K562 (cell line): ENCODE data around the gene MTPN. TPM values are rescaled to one million over a fixed set of nuclear protein-coding genes. Genes with fewer than 3 reads are reported as not detected.
A peak's percentile ranks its signal among the peaks of the same experiment; 100 is the strongest.

Experiments used
- ADNP ChIP-seq: fragments of 200-800 bp; sonication (Bioruptor generic); IDR thresholded peaks from 2 replicates; pipeline ENCODE4 v1.6.1; 2016; ENCODE audit warnings: missing genetic modification characterization, missing compliant biosample characterization
- ARID1B ChIP-seq: fragments of 450-650 bp; IDR thresholded peaks from 2 replicates; pipeline ENCODE4 v1.6.1; 2016; ENCODE audit warnings: antibody characterized with exemption, mild to moderate bottlenecking, inconsistent platforms
- ARID4B ChIP-seq: sonication (generic); formaldehyde crosslinking; IDR thresholded peaks from 2 replicates; pipeline ENCODE4 v1.8.0; 2022; ENCODE audit warnings: mild to moderate bottlenecking, missing genetic modification reagents
- ATF2 ChIP-seq: sonication (generic); formaldehyde crosslinking; IDR thresholded peaks from 2 replicates; pipeline ENCODE4 v1.8.1; 2022; ENCODE audit warnings: missing genetic modification reagents
- COPS2 ChIP-seq: fragments of 450-650 bp; conservative IDR thresholded peaks from 2 replicates; pipeline ENCODE4 v1.6.1; 2016; ENCODE audit warnings: mild to moderate bottlenecking, moderate library complexity
- CTCF ChIP-seq, 3 experiments: IDR thresholded peaks in 2 of 3; conservative IDR thresholded peaks in 1 of 3; 2 replicates each; pipeline ENCODE4 v1.5.1; 2011 to 2012; ENCODE audit warnings: low read length in 3 of 3, mild to moderate bottlenecking in 3 of 3, control low read depth in 2 of 3, improper control_type of control experiment in 1 of 3, inconsistent platforms in 1 of 3, low read depth in 1 of 3, mixed read lengths in 1 of 3, moderate library complexity in 1 of 3; ENCODE audit not compliant: insufficient read depth in 2 of 3
- DACH1 ChIP-seq: fragments of 450-650 bp; IDR thresholded peaks from 2 replicates; pipeline ENCODE4 v1.6.1; 2018; ENCODE audit not compliant: partially characterized antibody
- DLX4 ChIP-seq: fragments of 250-450 bp; sonication (Bioruptor Pico); IDR thresholded peaks from 2 replicates; pipeline ENCODE4 v1.6.1; 2021; ENCODE audit warnings: mild to moderate bottlenecking
- EGR1 ChIP-seq: fragments of 450-650 bp; conservative IDR thresholded peaks from 2 replicates; pipeline ENCODE4 v1.6.1; 2017; ENCODE audit warnings: mild to moderate bottlenecking
- IRF2 ChIP-seq: sonication (generic); formaldehyde crosslinking; IDR thresholded peaks from 2 replicates; pipeline ENCODE4 v1.8.1; 2022; ENCODE audit warnings: mild to moderate bottlenecking, missing genetic modification reagents
- KLF1 ChIP-seq: fragments of 450-650 bp; IDR thresholded peaks from 2 replicates; pipeline ENCODE4 v1.6.1; 2016; ENCODE audit warnings: missing genetic modification characterization, missing compliant biosample characterization
- PHF20 ChIP-seq: fragments of 450-650 bp; IDR thresholded peaks from 2 replicates; pipeline ENCODE4 v1.6.1; 2018; ENCODE audit not compliant: partially characterized antibody
- POLR3G ChIP-seq: IDR thresholded peaks from 2 replicates; pipeline ENCODE4 v1.6.1; 2011; ENCODE audit not compliant: insufficient read length, insufficient replicate concordance; ENCODE audit errors: extremely low read depth
- RFX1 ChIP-seq: fragments of 450-650 bp; IDR thresholded peaks from 2 replicates; pipeline ENCODE4 v1.6.1; 2016; ENCODE audit warnings: mild to moderate bottlenecking, moderate library complexity
- XRCC5 ChIP-seq: fragments of 200-400 bp; formaldehyde crosslinking; IDR thresholded peaks from 2 replicates; pipeline ENCODE4 v1.6.1; 2017; ENCODE audit warnings: low read depth, mild to moderate bottlenecking, low read length
- ZBTB43 ChIP-seq: sonication (generic); formaldehyde crosslinking; IDR thresholded peaks from 2 replicates; pipeline ENCODE4 v1.8.0; 2023; ENCODE audit warnings: mild to moderate bottlenecking, missing genetic modification reagents
- ZNF134 ChIP-seq: fragments of 250-450 bp; sonication (Bioruptor Pico); conservative IDR thresholded peaks from 2 replicates; pipeline ENCODE4 v1.4.0; 2020
- ZNF23 ChIP-seq: fragments of 250-450 bp; sonication (Bioruptor Pico); IDR thresholded peaks from 2 replicates; pipeline ENCODE4 v1.4.0; 2020; ENCODE audit warnings: mild to moderate bottlenecking
- ZNF589 ChIP-seq: fragments of 200-800 bp; sonication (Bioruptor generic); IDR thresholded peaks from 2 replicates; pipeline ENCODE4 v1.6.1; 2016; ENCODE audit warnings: low read depth, missing genetic modification characterization, missing compliant biosample characterization
- polyA plus RNA-seq, 8 experiments: library from polyadenylated mRNA; depleted of rRNA in 4 of 8; stranded (reverse) in 5 of 8; unstranded in 3 of 8; fragments of >200 nt; fragmentation: Nextera tagmentation in 2 of 8; fragmentation: Illumina TruSeq in 1 of 8; extraction: Ambion mirVana in 2 of 8; extraction: Trizol in 1 of 8; gene quantifications; 2 replicates each; pipeline versions ENCODE4 v1.2.1 to v1.2.3, GENCODE V29; 2011 to 2014; ENCODE audit warnings: inconsistent platforms in 1 of 8, missing spikeins in 1 of 8
- total RNA-seq, 7 experiments: library from RNA; depleted of rRNA in 6 of 7; stranded (reverse); fragments of >200 nt in 6 of 7; fragmentation: Illumina TruSeq in 2 of 7; extraction: Trizol in 2 of 7; gene quantifications; 2 replicates each; pipeline versions ENCODE4 v1.2.1 to v1.2.3, GENCODE V29; 2011 to 2021; ENCODE audit warnings: low replicate concordance in 1 of 7

MTPN gene
- total and polyA plus RNA-seq, 9 of the 15 experiments (the other 6 are each of a cell fraction or from before 2014, with no cell fraction given) = 68.5 to 261 (median 156) TPM

- peak; percentile 91 for TF ChIP-seq ARID4B (CRISPR knock-in tag)
- no peak; a peak in 1 of 6 replicates for TF ChIP-seq CTCF (IDR thresholded peaks at IDR 0.05 in 2 of 3, conservative IDR thresholded peaks at IDR 0.05 in 1 of 3; ENCODE audit: insufficient read depth in 2 of 3, low read depth in 1 of 3, low read length in 3 of 3)
- no peak for TF ChIP-seq DLX4
- no peak for TF ChIP-seq ZNF23 (CRISPR knock-in tag)
- TF ChIP-seq ADNP = no peak
- TF ChIP-seq ZNF134 = no peak
- no peak for TF ChIP-seq ATF2 (CRISPR knock-in tag)
- TF ChIP-seq IRF2 (CRISPR knock-in tag) = no peak
- TF ChIP-seq POLR3G = no peak
- peak; percentile 92 for TF ChIP-seq PHF20
- no peak for TF ChIP-seq DACH1
- TF ChIP-seq EGR1 = peak; percentile 92
- TF ChIP-seq ARID1B = peak; percentile 10; the same call in 1 of the 2 replicates
- TF ChIP-seq RFX1 = no peak
- TF ChIP-seq KLF1 (tag) = peak; percentile 66
- no peak for TF ChIP-seq COPS2
- no peak; the same call in 1 of the 2 replicates for TF ChIP-seq ZNF589 (CRISPR knock-in tag)
- TF ChIP-seq XRCC5 = no peak; the same call in 1 of the 2 replicates
- TF ChIP-seq ZBTB43 (CRISPR knock-in tag) = no peak
Measured at GRCh38 chr7:135977007-135977741, at the start of gene MTPN (continued).
